A549 (cell line): Measurements from ENCODE around the gene ABCF2. TPM values are rescaled to one million over a fixed set of nuclear protein-coding genes. Genes with fewer than 3 reads are reported as not detected.

ENCODE experiments used
- ATAC-seq, 2 experiments: fragments of 200-7000 bp in 1 of 2; fragments of >200 bp in 1 of 2; cut with Nextera tagmentation in 1 of 2; cut with Tn5 transposase in 1 of 2; 3 replicates each; pipeline versions ENCODE4 v1.8.0 to v1.9.1; 2018 to 2020; ENCODE audit warnings: mild to moderate bottlenecking in 1 of 2, moderate library complexity in 1 of 2
- CTCF ChIA-PET: fragments of 300-600 bp; sonication (Branson Sonifier 250); formaldehyde crosslinking; extraction: SDS; loops from one replicate; lab custom pipeline; 2021; ENCODE audit warnings: antibody characterized with exemption, inconsistent platforms; lab: Yijun Ruan, JAX
- POLR2A ChIA-PET: fragments of 350-600 bp; formaldehyde crosslinking; extraction: SDS; loops from one replicate; lab custom pipeline; 2021; ENCODE audit warnings: antibody characterized with exemption, inconsistent platforms; lab: Yijun Ruan, JAX
- DNase-seq, 2 experiments: peaks; one replicate each; pipeline versions ENCODE4 v3.0.0 to v3.0.0-alpha.2; 2011 to 2016; ENCODE audit warnings: low read depth in 1 of 2, low spot score in 1 of 2
- FAIRE-seq: peaks from 2 replicates; lab custom pipeline; 2011; peaks lifted over from hg19 to GRCh38; lab: Jason Lieb, UNC
- H3K27ac ChIP-seq, 2 experiments: fragments of >200 bp; sonication (Bioruptor Twin); formaldehyde crosslinking; 3 replicates each; pipeline ENCODE4 v1.5.1; 2016 to 2017
- H3K4me1 ChIP-seq: fragments of >200 bp; sonication (Bioruptor Twin); formaldehyde crosslinking; 3 replicates; pipeline ENCODE4 v1.6.1; 2016
- H3K4me2 ChIP-seq: fragments of >200 bp; sonication (Bioruptor Twin); formaldehyde crosslinking; 3 replicates; pipeline ENCODE4 v1.6.1; 2016
- H3K4me3 ChIP-seq: fragments of >200 bp; sonication (Bioruptor Twin); formaldehyde crosslinking; 3 replicates; pipeline ENCODE4 v1.5.1; 2016
- H3K9me3 ChIP-seq: fragments of >200 bp; sonication (Bioruptor Twin); formaldehyde crosslinking; 3 replicates; pipeline ENCODE4 v1.6.1; 2016
- BCL3 ChIP-seq: fragments of >200 bp; sonication (Bioruptor Twin); formaldehyde crosslinking; IDR thresholded peaks from 3 replicates; pipeline ENCODE4 v1.6.1; 2016
- CTCF ChIP-seq: fragments of >200 bp; sonication (Bioruptor Twin); formaldehyde crosslinking; IDR thresholded peaks from 3 replicates; pipeline ENCODE4 v1.5.1; 2016
- EHF ChIP-seq: fragments of 250-450 bp; sonication (Bioruptor Pico); IDR thresholded peaks from 2 replicates; pipeline ENCODE4 v1.5.0; 2020; ENCODE audit warnings: mild to moderate bottlenecking
- ELK1 ChIP-seq: fragments of 150-350 bp; IDR thresholded peaks from 2 replicates; pipeline ENCODE4 v1.6.1; 2014; ENCODE audit warnings: low read depth, mild to moderate bottlenecking, low read length
- FOSL2 ChIP-seq, 2 experiments: fragments of 450-650 bp in 1 of 2; fragments of >200 bp in 1 of 2; sonication (Bioruptor Twin) in 1 of 2; formaldehyde crosslinking; IDR thresholded peaks; 2 replicates each; pipeline versions ENCODE4 v1.5.0 to v1.6.1; 2016 to 2020; ENCODE audit warnings: mild to moderate bottlenecking in 1 of 2, moderate library complexity in 1 of 2
- FOXS1 ChIP-seq: fragments of 250-450 bp; sonication (Bioruptor Pico); IDR thresholded peaks from 2 replicates; pipeline ENCODE4 v1.5.0; 2020; ENCODE audit warnings: mild to moderate bottlenecking, moderate library complexity
- HMGXB4 ChIP-seq: fragments of 250-450 bp; sonication (Bioruptor Pico); IDR thresholded peaks from 2 replicates; pipeline ENCODE4 v1.5.0; 2021; ENCODE audit warnings: mild to moderate bottlenecking, moderate library complexity, borderline replicate concordance
- HOXA7 ChIP-seq: fragments of 250-450 bp; sonication (Bioruptor Pico); IDR thresholded peaks from 2 replicates; pipeline ENCODE4 v1.5.0; 2020; ENCODE audit warnings: mild to moderate bottlenecking, moderate library complexity
- HOXB5 ChIP-seq: fragments of 250-450 bp; sonication (Bioruptor Pico); IDR thresholded peaks from 2 replicates; pipeline ENCODE4 v1.5.0; 2020; ENCODE audit warnings: mild to moderate bottlenecking, moderate library complexity
- JUN ChIP-seq, 2 experiments: fragments of >200 bp; sonication (Bioruptor Twin); formaldehyde crosslinking; IDR thresholded peaks; 2 replicates in 1 of 2; 3 replicates in 1 of 2; pipeline ENCODE4 v1.6.1; 2016 to 2017
- MAZ ChIP-seq: fragments of 150-350 bp; IDR thresholded peaks from 2 replicates; pipeline ENCODE4 v1.6.1; 2014; ENCODE audit warnings: antibody characterized with exemption, low read depth, low read length, borderline replicate concordance
- NR3C1 ChIP-seq: fragments of >200 bp; sonication (Bioruptor Twin); formaldehyde crosslinking; IDR thresholded peaks from 3 replicates; pipeline ENCODE4 v1.6.1; 2017
- PHF8 ChIP-seq: fragments of 200-600 bp; sonication (generic); IDR thresholded peaks from 2 replicates; pipeline ENCODE4 v1.6.1; 2016; ENCODE audit warnings: low read depth, mild to moderate bottlenecking, antibody characterized with exemption, moderate library complexity, borderline replicate concordance
- RAD21 ChIP-seq, 2 experiments: fragments of >200 bp in 1 of 2; sonication (Bioruptor Twin) in 1 of 2; formaldehyde crosslinking in 1 of 2; IDR thresholded peaks in 1 of 2; conservative IDR thresholded peaks in 1 of 2; 2 replicates in 1 of 2; 3 replicates in 1 of 2; pipeline ENCODE4 v1.6.1; 2012 to 2018; ENCODE audit warnings: inconsistent platforms in 1 of 2
- RFX5 ChIP-seq: fragments of 450-650 bp; IDR thresholded peaks from 2 replicates; pipeline ENCODE4 v1.7.1; 2014; ENCODE audit warnings: antibody characterized with exemption, mild to moderate bottlenecking, moderate library complexity
- TP53 ChIP-seq: fragments of 250-450 bp; sonication (Bioruptor Pico); IDR thresholded peaks from 2 replicates; pipeline ENCODE4 v1.5.0; 2021; ENCODE audit warnings: mild to moderate bottlenecking, moderate library complexity
- USF2 ChIP-seq: fragments of 450-650 bp; IDR thresholded peaks from 2 replicates; pipeline ENCODE4 v1.6.1; 2014; ENCODE audit warnings: antibody characterized with exemption
- WGBS: methylation state at CpG from one replicate; pipeline ENCODE4 v1.1.6; 2017; ENCODE audit errors: missing lambda C conversion rate; 5-methylcytosine and 5-hydroxymethylcytosine counted together
- polyA plus RNA-seq, 4 experiments: library from polyadenylated mRNA; depleted of rRNA in 3 of 4; stranded (reverse); fragments of >200 nt; fragmentation: RNase III in 1 of 4; extraction: RNeasy Plus Mini Kit Qiagen cat#74134 plus additional on column Dnase treatment in 1 of 4; gene quantifications; 2 replicates in 3 of 4; 3 replicates in 1 of 4; pipeline ENCODE4 v1.2.3, GENCODE V29; 2011 to 2017

Gene ABCF2
- polyA plus RNA-seq, 2 of the 4 experiments (the other 2 are of a cell fraction): 47.8 to 70.9 TPM

DNA sequence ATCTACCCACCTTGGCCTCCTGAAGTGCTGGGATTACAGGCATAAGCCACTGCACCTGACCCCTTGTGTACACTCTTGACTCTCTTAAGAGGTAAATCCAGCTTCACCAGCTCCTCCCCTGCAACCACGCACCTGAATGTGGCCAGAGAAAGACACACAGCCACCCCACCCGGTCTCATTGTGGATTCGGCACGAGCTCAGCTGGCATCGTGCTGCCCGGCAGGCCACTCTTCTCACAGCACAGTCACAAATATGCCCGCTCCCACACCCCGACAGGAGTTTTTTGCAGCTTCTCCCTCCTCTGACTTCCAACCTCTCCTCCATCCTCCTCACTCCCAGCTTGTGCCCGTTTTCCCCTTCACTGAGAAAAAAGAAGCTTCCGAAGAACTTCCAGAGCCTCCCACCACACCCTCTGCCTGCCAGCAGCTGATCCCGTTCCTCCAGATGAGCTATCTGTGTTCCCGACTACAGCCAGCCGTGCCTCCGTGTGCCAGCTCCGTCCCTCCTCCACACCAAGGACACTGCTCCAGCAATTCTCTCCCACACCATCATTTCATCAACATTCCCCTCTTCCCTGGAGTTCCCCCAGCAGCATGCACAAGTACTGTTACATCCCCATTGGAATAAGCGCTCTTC lies 29.5 kb upstream of the ABCF2 start:
- TF ChIP-seq EHF (CRISPR knock-in tag) (no peak), FOSL2 (IDR thresholded peaks at IDR 0.05) (no peak), FOSL2 (CRISPR knock-in tag; IDR thresholded peaks at IDR 0.05) (no peak), PHF8 (no peak), HOXA7 (CRISPR knock-in tag) (no peak), TP53 (CRISPR knock-in tag) (no peak), NR3C1 (no peak), HOXB5 (CRISPR knock-in tag) (no peak), HMGXB4 (CRISPR knock-in tag) (no peak), RFX5 (no peak)
- FAIRE-seq: no peak
- ChIA-PET CTCF (interaction anchor here (0.8 to 8.3 kb wide), 4 partner anchors 13 to 59 kb away, joined by 3 to 60 read pairs (median 7); no protein-coding TSS in a partner anchor), POLR2A (interaction anchor here (1.0 kb wide), 1 partner anchor 85 kb away, joined by 3 read pairs; the partner anchor contains the start of gene NUB1)
- H3K27ac ChIP-seq: no peak overlapping the region
- no peak for ATAC-seq
- WGBS: 74% methylated on average over 16 of the region's 16 CpGs
- H3K4me2 ChIP-seq: no peak overlapping the region
- H3K9me3 ChIP-seq: no peaks in the 10 kb centered on the region
- peaks cover 5% of the 10 kb centered on the region for H3K4me1 ChIP-seq
- H3K4me3 ChIP-seq: no peak overlapping the region
- DNase-seq: no peak

DNA sequence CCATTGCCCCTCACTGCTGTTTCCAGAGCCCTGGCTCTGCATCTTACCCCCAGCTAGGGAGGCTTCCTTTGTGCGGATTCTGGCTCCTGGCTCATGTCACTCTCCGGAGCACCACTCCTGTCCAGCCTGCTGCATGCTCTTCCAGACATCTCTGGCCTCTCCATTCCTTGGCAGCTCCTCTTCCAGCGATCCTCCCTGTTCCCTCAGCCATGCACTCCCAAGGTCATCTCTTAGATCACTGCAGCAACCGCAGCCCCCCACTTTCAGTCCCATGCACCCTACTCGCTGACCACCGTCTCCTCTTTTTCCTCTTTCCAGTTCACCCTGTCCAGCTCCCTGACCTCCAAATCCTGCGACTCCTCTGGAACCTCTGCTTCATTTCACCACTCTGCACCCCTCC lies 28.4 kb upstream of the ABCF2 start:
- POLR2A ChIA-PET: interaction anchor here (1.0 kb wide), 1 partner anchor 86 kb away, joined by 3 read pairs; the partner anchor contains the start of gene NUB1
- DNase-seq: no peak
- Histone ChIP-seq H3K4me1 (peaks cover 11% of the 10 kb centered on the region), H3K9me3 (no peaks in the 10 kb centered on the region), H3K4me3 (no peak overlapping the region), H3K27ac (no peak overlapping the region), H3K4me2 (no peak overlapping the region)
- TF ChIP-seq JUN (IDR thresholded peaks at IDR 0.05) (no peak), FOXS1 (CRISPR knock-in tag) (no peak), USF2 (no peak), HOXA7 (CRISPR knock-in tag) (no peak), RFX5 (no peak), MAZ (no peak), RAD21 (conservative IDR thresholded peaks at IDR 0.05 in 1 of 2, IDR thresholded peaks at IDR 0.05 in 1 of 2) (no peak), ELK1 (no peak), BCL3 (no peak), CTCF (no peak)
- no peak for ATAC-seq
- 65% methylated on average over 7 of the region's 7 CpGs for WGBS
- CTCF ChIA-PET: interaction anchor here (0.8 to 8.3 kb wide), 4 partner anchors 11 to 60 kb away, joined by 3 to 60 read pairs (median 8); no protein-coding TSS in a partner anchor
- FAIRE-seq: no peak
